Skeletal muscle satellite cell (primary cell): ENCODE data around the gene ZNF804A.

Experiments used
- H3K27me3 ChIP-seq: 2 replicates; pipeline ENCODE4 v1.7.0; 2013; ENCODE audit warnings: low read length; ENCODE audit not compliant: control insufficient read depth, insufficient read depth
- H3K36me3 ChIP-seq: 2 replicates; pipeline ENCODE4 v1.7.0; 2013; ENCODE audit warnings: mild to moderate bottlenecking, control low read depth, low read length; ENCODE audit not compliant: insufficient read depth
- H3K4me1 ChIP-seq: 2 replicates; pipeline ENCODE4 v1.7.0; 2013; ENCODE audit warnings: low read length; ENCODE audit not compliant: control insufficient read depth, insufficient read depth
- H3K4me2 ChIP-seq: 2 replicates; pipeline ENCODE4 v1.7.0; 2013; ENCODE audit warnings: mild to moderate bottlenecking, low read length
- H3K4me3 ChIP-seq: 2 replicates; pipeline ENCODE4 v1.7.0; 2013; ENCODE audit warnings: low read length
- H3K9ac ChIP-seq: 2 replicates; pipeline ENCODE4 v1.7.0; 2013; ENCODE audit warnings: mild to moderate bottlenecking, low read depth, low read length, moderate library complexity
- H3K9me3 ChIP-seq: replicated peaks from 2 replicates; pipeline ENCODE4 v1.7.0; 2013; ENCODE audit warnings: mild to moderate bottlenecking, control low read depth, low read length

ZNF804A gene

GRCh38 chr2:184890311-184890710 is 292.0 kb downstream of the ZNF804A start:
- Histone ChIP-seq H3K27me3 (no peaks in the 10 kb centered on the region), H3K4me1 (peaks cover 4% of the 10 kb centered on the region), H3K9ac (no peak overlapping the region), H3K9me3 (no peaks in the 10 kb centered on the region), H3K4me2 (peak overlapping the region; percentile 20), H3K4me3 (no peak overlapping the region), H3K36me3 (no peaks in the 10 kb centered on the region)

GRCh38 chr2:184904991-184905390 is 306.7 kb downstream of the ZNF804A start:
- Histone ChIP-seq H3K9ac (no peak overlapping the region), H3K9me3 (no peaks in the 10 kb centered on the region), H3K4me1 (no peaks in the 10 kb centered on the region), H3K4me3 (no peak overlapping the region), H3K36me3 (no peaks in the 10 kb centered on the region), H3K4me2 (no peak overlapping the region), H3K27me3 (no peaks in the 10 kb centered on the region)

GRCh38 chr2:184906160-184906559 is 307.8 kb downstream of the ZNF804A start:
- H3K9me3 ChIP-seq, result no peaks in the 10 kb centered on the region
- no peak overlapping the region for H3K9ac ChIP-seq
- H3K27me3 ChIP-seq, result no peaks in the 10 kb centered on the region
- H3K4me1 ChIP-seq, result no peaks in the 10 kb centered on the region
- no peak overlapping the region for H3K4me3 ChIP-seq
- H3K4me2 ChIP-seq, result no peak overlapping the region
- H3K36me3 ChIP-seq, result no peaks in the 10 kb centered on the region

GRCh38 chr2:184906709-184907108 is 308.4 kb downstream of the ZNF804A start:
- no peaks in the 10 kb centered on the region for H3K4me1 ChIP-seq
- H3K4me2 ChIP-seq, result no peak overlapping the region
- H3K9ac ChIP-seq, result no peak overlapping the region
- H3K9me3 ChIP-seq, result no peaks in the 10 kb centered on the region
- H3K4me3 ChIP-seq, result no peak overlapping the region
- H3K27me3 ChIP-seq, result no peaks in the 10 kb centered on the region
- H3K36me3 ChIP-seq, result no peaks in the 10 kb centered on the region

GRCh38 chr2:184908966-184909365 is 310.6 kb downstream of the ZNF804A start:
- Histone ChIP-seq H3K9ac (no peak overlapping the region), H3K4me2 (no peak overlapping the region), H3K4me1 (no peaks in the 10 kb centered on the region), H3K27me3 (no peaks in the 10 kb centered on the region), H3K36me3 (no peaks in the 10 kb centered on the region), H3K9me3 (peaks cover 5% of the 10 kb centered on the region), H3K4me3 (no peak overlapping the region)

- no peak overlapping the region for H3K4me2 ChIP-seq
These were observed 322.2 kb downstream of the ZNF804A start for GRCh38 chr2:184920451-184920965.

GRCh38 chr2:184921676-184922075 is 323.3 kb downstream of the ZNF804A start:
- Histone ChIP-seq H3K4me1 (no peaks in the 10 kb centered on the region), H3K9ac (no peak overlapping the region), H3K36me3 (no peaks in the 10 kb centered on the region), H3K4me3 (no peak overlapping the region), H3K9me3 (no peaks in the 10 kb centered on the region), H3K27me3 (no peaks in the 10 kb centered on the region), H3K4me2 (no peak overlapping the region)

More at GRCh38 chr2:184920451-184920965, 322.2 kb downstream of the ZNF804A start:
- no peak overlapping the region for H3K9ac ChIP-seq
- H3K36me3 ChIP-seq, result no peaks in the 10 kb centered on the region
- no peaks in the 10 kb centered on the region for H3K27me3 ChIP-seq
- H3K4me1 ChIP-seq, result no peaks in the 10 kb centered on the region
- H3K4me3 ChIP-seq, result no peak overlapping the region
- no peaks in the 10 kb centered on the region for H3K9me3 ChIP-seq

GRCh38 chr2:184923751-184924150 is 325.4 kb downstream of the ZNF804A start:
- H3K27me3 ChIP-seq, result no peaks in the 10 kb centered on the region
- no peak overlapping the region for H3K4me2 ChIP-seq
- no peaks in the 10 kb centered on the region for H3K36me3 ChIP-seq
- H3K9ac ChIP-seq, result no peak overlapping the region
- no peaks in the 10 kb centered on the region for H3K4me1 ChIP-seq
- no peak overlapping the region for H3K4me3 ChIP-seq
- no peaks in the 10 kb centered on the region for H3K9me3 ChIP-seq

GRCh38 chr2:184927040-184927439 is 328.7 kb downstream of the ZNF804A start:
- H3K4me2 ChIP-seq, result no peak overlapping the region
- H3K9me3 ChIP-seq, result no peaks in the 10 kb centered on the region
- H3K4me3 ChIP-seq, result no peak overlapping the region
- H3K9ac ChIP-seq, result no peak overlapping the region
- H3K4me1 ChIP-seq, result no peaks in the 10 kb centered on the region
- no peaks in the 10 kb centered on the region for H3K36me3 ChIP-seq
- no peaks in the 10 kb centered on the region for H3K27me3 ChIP-seq

- peaks cover 9% of the 10 kb centered on the region for H3K36me3 ChIP-seq
- no peak overlapping the region for H3K9ac ChIP-seq
- H3K27me3 ChIP-seq, result no peaks in the 10 kb centered on the region
- no peak overlapping the region for H3K4me3 ChIP-seq
- no peak overlapping the region for H3K4me2 ChIP-seq
- H3K4me1 ChIP-seq, result no peaks in the 10 kb centered on the region
- no peaks in the 10 kb centered on the region for H3K9me3 ChIP-seq
These were observed 338.4 kb downstream of the ZNF804A start for GRCh38 chr2:184936761-184937160.

GRCh38 chr2:184938221-184938985 is 340.1 kb downstream of the ZNF804A start:
- Histone ChIP-seq H3K9ac (no peak overlapping the region), H3K27me3 (no peaks in the 10 kb centered on the region), H3K4me1 (no peaks in the 10 kb centered on the region), H3K4me2 (peak overlapping the region; percentile 1), H3K4me3 (no peak overlapping the region), H3K9me3 (no peaks in the 10 kb centered on the region), H3K36me3 (peaks cover 9% of the 10 kb centered on the region)

GRCh38 chr2:184945326-184945725 is 347.0 kb downstream of the ZNF804A start:
- Histone ChIP-seq H3K4me1 (no peaks in the 10 kb centered on the region), H3K4me2 (no peak overlapping the region), H3K4me3 (no peak overlapping the region), H3K27me3 (no peaks in the 10 kb centered on the region), H3K36me3 (no peaks in the 10 kb centered on the region), H3K9me3 (no peaks in the 10 kb centered on the region), H3K9ac (no peak overlapping the region)
